Neural cell (in vitro differentiated cells): ENCODE results near the gene APBA3. TPM values are rescaled to one million over a fixed set of nuclear protein-coding genes. Genes with fewer than 3 reads are reported as not detected.

Experiments
- H2AFZ ChIP-seq: fragments of 200-600, 300-800 bp; sonication (generic), shearing (Covaris generic); 2 replicates; pipeline ENCODE4 v1.6.0; 2014; ENCODE audit warnings: low read depth, mild to moderate bottlenecking, antibody characterized with exemption, low read length, moderate library complexity
- H3F3A ChIP-seq: fragments of 200-600 bp; shearing (Covaris generic); 2 replicates; pipeline ENCODE4 v1.6.1; 2016; ENCODE audit warnings: mild to moderate bottlenecking, moderate library complexity, mixed read lengths, antibody characterized with exemption, low read length; ENCODE audit not compliant: insufficient read depth, poor library complexity, severe bottlenecking
- H3K27ac ChIP-seq: fragments of 200-600, 300-800 bp; sonication (generic), shearing (Covaris generic); 2 replicates; pipeline ENCODE4 v1.5.1; 2014; ENCODE audit warnings: mild to moderate bottlenecking, low read length, moderate library complexity
- H3K27me3 ChIP-seq: fragments of 300-800, 200-600 bp; sonication (generic), shearing (Covaris generic); 2 replicates; pipeline ENCODE4 v1.6.0; 2014; ENCODE audit warnings: mild to moderate bottlenecking, low read depth, low read length, moderate library complexity; ENCODE audit not compliant: insufficient read depth
- H3K36me3 ChIP-seq: fragments of 300-800, 200-600 bp; sonication (generic), shearing (Covaris generic); 2 replicates; pipeline ENCODE4 v1.5.1; 2014; ENCODE audit warnings: mild to moderate bottlenecking, antibody characterized with exemption, low read length, moderate library complexity; ENCODE audit not compliant: insufficient read depth
- H3K4me2 ChIP-seq: fragments of 300-800, 200-600 bp; sonication (generic), shearing (Covaris generic); 2 replicates; pipeline ENCODE4 v1.6.0; 2014; ENCODE audit warnings: mild to moderate bottlenecking, low read length
- H3K4me3 ChIP-seq: fragments of 300-800, 200-600 bp; sonication (generic), shearing (Covaris generic); 2 replicates; pipeline ENCODE4 v1.5.1; 2014; ENCODE audit warnings: mild to moderate bottlenecking, low read length, moderate library complexity
- H3K79me2 ChIP-seq: fragments of 200-600 bp; shearing (Covaris generic); replicated peaks from 2 replicates; pipeline ENCODE4 v1.6.0; 2014; ENCODE audit warnings: mild to moderate bottlenecking, low read length, moderate library complexity; ENCODE audit not compliant: insufficient read depth
- H3K9ac ChIP-seq: fragments of 300-800, 200-600 bp; sonication (generic), shearing (Covaris generic); 2 replicates; pipeline ENCODE4 v1.6.1; 2016; ENCODE audit warnings: mild to moderate bottlenecking, low read length, mixed read lengths
- H3K9me2 ChIP-seq: fragments of 200-600 bp; shearing (Covaris generic); 2 replicates; pipeline ENCODE4 v1.6.1; 2016; ENCODE audit warnings: mild to moderate bottlenecking, low read length, mixed read lengths; ENCODE audit not compliant: insufficient read depth
- H3K9me3 ChIP-seq: fragments of 200-600, 300-800 bp; sonication (generic), shearing (Covaris generic); 2 replicates; pipeline ENCODE4 v1.6.1; 2016; ENCODE audit warnings: mild to moderate bottlenecking, mixed run types, low read length, moderate library complexity, mixed read lengths
- H4K20me1 ChIP-seq: fragments of 200-600 bp; shearing (Covaris generic); 2 replicates; pipeline ENCODE4 v1.6.1; 2016; ENCODE audit warnings: mild to moderate bottlenecking, mixed run types; ENCODE audit not compliant: insufficient read depth
- CTCF ChIP-seq: fragments of 450-650 bp; IDR thresholded peaks from 2 replicates; pipeline ENCODE4 v1.5.1; 2014; ENCODE audit warnings: antibody characterized with exemption, mild to moderate bottlenecking, moderate library complexity; ENCODE audit not compliant: poor library complexity, severe bottlenecking
- EP300 ChIP-seq: fragments of 450-650 bp; conservative IDR thresholded peaks from 2 replicates; pipeline ENCODE4 v1.6.1; 2014; ENCODE audit warnings: antibody characterized with exemption, mild to moderate bottlenecking, moderate library complexity; ENCODE audit not compliant: poor library complexity, severe bottlenecking
- EZH2 ChIP-seq: fragments of 200-600, 300-800 bp; shearing (Covaris generic), sonication (generic); IDR thresholded peaks from 2 replicates; pipeline ENCODE4 v1.6.1; 2014; ENCODE audit warnings: antibody characterized with exemption, low read length, borderline replicate concordance, mild to moderate bottlenecking; ENCODE audit not compliant: insufficient read depth, poor library complexity, severe bottlenecking
- MXI1 ChIP-seq: fragments of 450-650 bp; conservative IDR thresholded peaks from 2 replicates; pipeline ENCODE4 v1.6.1; 2014; ENCODE audit warnings: antibody characterized with exemption, mild to moderate bottlenecking; ENCODE audit not compliant: poor library complexity, severe bottlenecking
- POLR2AphosphoS5 ChIP-seq: IDR thresholded peaks from 2 replicates; pipeline ENCODE4 v1.6.1; 2012
- RAD21 ChIP-seq: fragments of 450-650 bp; conservative IDR thresholded peaks from 2 replicates; pipeline ENCODE4 v1.6.1; 2014; ENCODE audit warnings: antibody characterized with exemption, mild to moderate bottlenecking, moderate library complexity
- SMC3 ChIP-seq: fragments of 450-650 bp; conservative IDR thresholded peaks from 2 replicates; pipeline ENCODE4 v1.6.1; 2014; ENCODE audit warnings: antibody characterized with exemption, mild to moderate bottlenecking, moderate library complexity; ENCODE audit not compliant: poor library complexity
- TAF1 ChIP-seq: IDR thresholded peaks from 2 replicates; pipeline ENCODE4 v1.6.1; 2012; ENCODE audit warnings: low read depth
- polyA plus RNA-seq: library from polyadenylated mRNA; depleted of rRNA; stranded (reverse); fragments of >200 nt; gene quantifications from 2 replicates; pipeline ENCODE4 v1.2.3, GENCODE V29; 2014
- TF ChIP-seq, protein P1 (sequence below): IDR thresholded peaks from 2 replicates; pipeline ENCODE4 v1.6.1; 2012; ENCODE audit warnings: borderline replicate concordance

Gene APBA3
- polyA plus RNA-seq, 1 donor from 2014 or later = 37.1 TPM

- TF ChIP-seq EP300 = no peak
- TF ChIP-seq EZH2 = no peak
- TF ChIP-seq, protein P1, sequence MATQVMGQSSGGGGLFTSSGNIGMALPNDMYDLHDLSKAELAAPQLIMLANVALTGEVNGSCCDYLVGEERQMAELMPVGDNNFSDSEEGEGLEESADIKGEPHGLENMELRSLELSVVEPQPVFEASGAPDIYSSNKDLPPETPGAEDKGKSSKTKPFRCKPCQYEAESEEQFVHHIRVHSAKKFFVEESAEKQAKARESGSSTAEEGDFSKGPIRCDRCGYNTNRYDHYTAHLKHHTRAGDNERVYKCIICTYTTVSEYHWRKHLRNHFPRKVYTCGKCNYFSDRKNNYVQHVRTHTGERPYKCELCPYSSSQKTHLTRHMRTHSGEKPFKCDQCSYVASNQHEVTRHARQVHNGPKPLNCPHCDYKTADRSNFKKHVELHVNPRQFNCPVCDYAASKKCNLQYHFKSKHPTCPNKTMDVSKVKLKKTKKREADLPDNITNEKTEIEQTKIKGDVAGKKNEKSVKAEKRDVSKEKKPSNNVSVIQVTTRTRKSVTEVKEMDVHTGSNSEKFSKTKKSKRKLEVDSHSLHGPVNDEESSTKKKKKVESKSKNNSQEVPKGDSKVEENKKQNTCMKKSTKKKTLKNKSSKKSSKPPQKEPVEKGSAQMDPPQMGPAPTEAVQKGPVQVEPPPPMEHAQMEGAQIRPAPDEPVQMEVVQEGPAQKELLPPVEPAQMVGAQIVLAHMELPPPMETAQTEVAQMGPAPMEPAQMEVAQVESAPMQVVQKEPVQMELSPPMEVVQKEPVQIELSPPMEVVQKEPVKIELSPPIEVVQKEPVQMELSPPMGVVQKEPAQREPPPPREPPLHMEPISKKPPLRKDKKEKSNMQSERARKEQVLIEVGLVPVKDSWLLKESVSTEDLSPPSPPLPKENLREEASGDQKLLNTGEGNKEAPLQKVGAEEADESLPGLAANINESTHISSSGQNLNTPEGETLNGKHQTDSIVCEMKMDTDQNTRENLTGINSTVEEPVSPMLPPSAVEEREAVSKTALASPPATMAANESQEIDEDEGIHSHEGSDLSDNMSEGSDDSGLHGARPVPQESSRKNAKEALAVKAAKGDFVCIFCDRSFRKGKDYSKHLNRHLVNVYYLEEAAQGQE = no peak
- no peak for TF ChIP-seq MXI1
- no peak for TF ChIP-seq POLR2AphosphoS5
- TF ChIP-seq RAD21 = no peak
- TF ChIP-seq CTCF = no peak
- TF ChIP-seq SMC3 = no peak
- no peak for TF ChIP-seq TAF1
- no peaks in the 10 kb centered on the region for H3K9me2 ChIP-seq
- no peak overlapping the region for H3K27ac ChIP-seq
- no peaks in the 10 kb centered on the region for H4K20me1 ChIP-seq
- no peaks in the 10 kb centered on the region for H3K79me2 ChIP-seq
- H3K4me2 ChIP-seq = no peak overlapping the region
- H3K4me3 ChIP-seq = no peak overlapping the region
- no peak overlapping the region for H3K9ac ChIP-seq
- no peaks in the 10 kb centered on the region for H3K9me3 ChIP-seq
- no peak overlapping the region for H2AFZ ChIP-seq
- no peaks in the 10 kb centered on the region for H3K36me3 ChIP-seq
- H3F3A ChIP-seq = no peaks in the 10 kb centered on the region
- H3K27me3 ChIP-seq = no peaks in the 10 kb centered on the region
These were observed 7.7 kb downstream of the APBA3 start for GRCh38 chr19:3753631-3754410.

DNA sequence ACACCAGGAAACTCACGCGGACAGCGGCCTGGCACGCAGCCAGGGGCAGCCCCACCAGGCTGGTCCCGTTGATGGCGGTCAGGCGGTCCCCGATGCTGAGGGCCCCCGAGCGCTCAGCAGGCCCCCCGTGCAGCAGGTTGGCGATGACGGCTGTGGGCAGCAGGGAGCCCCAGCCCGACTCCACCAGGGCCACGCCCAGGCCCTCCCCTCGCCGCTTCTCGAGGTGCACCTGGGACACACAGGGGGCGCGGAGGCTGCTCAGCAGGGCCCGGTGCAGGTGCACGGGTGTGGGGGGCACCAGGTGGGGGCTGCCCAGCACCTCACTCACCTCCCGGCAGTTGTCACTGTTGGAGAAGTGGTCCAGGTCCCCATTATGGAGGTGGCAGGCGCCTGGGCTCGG, 9.0 kb downstream of the APBA3 start:
- no peaks in the 10 kb centered on the region for H3K36me3 ChIP-seq
- no peaks in the 10 kb centered on the region for H4K20me1 ChIP-seq
- no peaks in the 10 kb centered on the region for H3K27me3 ChIP-seq
- TF ChIP-seq SMC3 (no peak), TAF1 (no peak), CTCF (no peak), RAD21 (no peak), EP300 (no peak), MXI1 (no peak)
- TF ChIP-seq, protein P1 = no peak
- no peak overlapping the region for H3K9ac ChIP-seq
- no peaks in the 10 kb centered on the region for H3K9me3 ChIP-seq
- H3K4me3 ChIP-seq = no peak overlapping the region
- no peaks in the 10 kb centered on the region for H3K9me2 ChIP-seq
- H3K4me2 ChIP-seq = no peak overlapping the region
- no peaks in the 10 kb centered on the region for H3K79me2 ChIP-seq
- H3K27ac ChIP-seq = no peak overlapping the region
- no peaks in the 10 kb centered on the region for H3F3A ChIP-seq
- no peak overlapping the region for H2AFZ ChIP-seq
